Embryonic facial prominence (tissue), 1 donor: ENCODE data around the gene RNF213.
"Not testable (repeated sequence)": the region's sequence is repeated elsewhere in the genome, so short reads cannot be mapped to it uniquely, and the experiment has no call there.

Source experiments
- DNase-seq: peaks from one replicate; pipeline ENCODE4 v3.0.0-alpha.2; 2016; ENCODE audit errors: extremely low spot score

The RNF213 gene

GRCh38 chr17:80224683-80225082 lies 36.0 kb upstream of the RNF213 start:
- no peak for DNase-seq

- DNase-seq, result no peak
Observed at GRCh38 chr17:80225230-80225629, 35.4 kb upstream of the RNF213 start.

- no peak for DNase-seq
Observed at GRCh38 chr17:80227156-80227555, 33.5 kb upstream of the RNF213 start.

- DNase-seq, result no peak
Observed at GRCh38 chr17:80227666-80228065, 33.0 kb upstream of the RNF213 start.

- no peak for DNase-seq
Observed at GRCh38 chr17:80228477-80228876, 32.2 kb upstream of the RNF213 start.

- DNase-seq, result no peak
Observed at GRCh38 chr17:80229011-80229410, 31.6 kb upstream of the RNF213 start.

- no peak for DNase-seq
Observed at GRCh38 chr17:80232438-80232837, 28.2 kb upstream of the RNF213 start.

GRCh38 chr17:80233202-80233601 lies 27.4 kb upstream of the RNF213 start:
- DNase-seq, result no peak

- DNase-seq, result no peak
Observed at GRCh38 chr17:80236911-80237310, 23.7 kb upstream of the RNF213 start.

GRCh38 chr17:80237386-80237785 lies 23.3 kb upstream of the RNF213 start:
- DNase-seq, result no peak

- DNase-seq, result no peak
Observed at GRCh38 chr17:80242505-80242904, 18.1 kb upstream of the RNF213 start.

GRCh38 chr17:80243526-80244433 lies 16.9 kb upstream of the RNF213 start:
- DNase-seq, result no peak

GRCh38 chr17:80244448-80244847 lies 16.2 kb upstream of the RNF213 start:
- DNase-seq, result not testable (repeated sequence)

- no peak for DNase-seq
Observed at GRCh38 chr17:80244871-80245509, 15.7 kb upstream of the RNF213 start.

- DNase-seq, result no peak
Observed at GRCh38 chr17:80245566-80246265, 14.9 kb upstream of the RNF213 start.

GRCh38 chr17:80246266-80246681 lies 14.4 kb upstream of the RNF213 start:
- no peak for DNase-seq

- no peak for DNase-seq
Observed at GRCh38 chr17:80246726-80247125, 13.9 kb upstream of the RNF213 start.

- no peak for DNase-seq
Observed at GRCh38 chr17:80247561-80247960, 13.1 kb upstream of the RNF213 start.

GRCh38 chr17:80248001-80248893 lies 12.4 kb upstream of the RNF213 start:
- DNase-seq, result no peak

- no peak for DNase-seq
Observed at GRCh38 chr17:80248894-80249710, 11.6 kb upstream of the RNF213 start.

- DNase-seq, result no peak
Observed at GRCh38 chr17:80251966-80252365, 8.7 kb upstream of the RNF213 start.
